DND-41 (cell line): ENCODE data around the gene AKR7A2.

Source experiments
- CTCF ChIP-seq: IDR thresholded peaks from 2 replicates; pipeline ENCODE4 v1.5.1; 2012; ENCODE audit warnings: borderline replicate concordance, low read length, moderate library complexity, mild to moderate bottlenecking; ENCODE audit not compliant: poor library complexity, severe bottlenecking; ENCODE audit errors: extremely low read depth
- EZH2 ChIP-seq: IDR thresholded peaks from 3 replicates; pipeline ENCODE4 v1.6.1; 2012; ENCODE audit warnings: borderline replicate concordance, low read depth, mild to moderate bottlenecking, moderate library complexity, low read length, inconsistent platforms; ENCODE audit not compliant: severe bottlenecking

DNA sequence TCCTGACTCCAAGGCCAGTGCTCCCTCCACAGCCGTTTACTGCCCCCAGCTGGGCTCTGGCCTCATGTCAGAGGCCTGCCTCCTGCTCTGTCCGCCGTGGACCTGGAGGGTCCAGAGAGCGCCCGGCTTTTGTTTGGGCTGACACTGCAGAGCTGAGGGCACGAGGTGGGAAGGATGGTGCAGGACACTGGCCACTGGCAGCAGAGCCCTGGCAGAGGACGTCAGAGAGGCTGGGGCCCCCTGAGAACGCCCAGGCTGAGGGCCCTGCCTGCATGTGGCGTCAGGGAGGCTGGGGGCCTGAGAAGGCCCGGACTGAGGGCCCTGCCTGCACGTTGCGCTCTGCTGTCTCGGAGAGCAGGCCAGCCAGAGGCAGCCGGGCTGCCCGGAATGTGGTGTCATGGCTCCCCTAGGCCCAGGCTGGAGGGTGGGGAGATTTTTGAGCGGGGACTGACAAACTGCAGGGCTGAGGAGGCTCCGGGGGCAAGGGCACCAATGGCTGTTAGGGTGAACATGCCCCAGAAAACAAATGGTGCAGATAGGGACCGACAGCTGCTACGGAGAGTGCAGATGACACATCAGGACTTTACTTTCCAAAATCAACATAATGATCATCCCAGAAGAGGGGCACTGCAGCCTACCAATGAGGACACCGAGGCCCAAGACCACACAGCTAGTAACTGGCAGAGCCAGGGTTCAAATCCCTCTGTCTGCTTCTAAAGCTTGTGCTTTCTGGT lies 31.8 kb upstream of the AKR7A2 start:
- TF ChIP-seq CTCF, result no peak
- TF ChIP-seq EZH2, result no peak
